ENCODE data around the gene WDR13. TPM values are rescaled to one million over a fixed set of nuclear protein-coding genes. Genes with fewer than 3 reads are reported as not detected.

Gene WDR13
- total and polyA plus RNA-seq, 4 donors = 25.4 to 73.7 (median 38.5) TPM

GRCh38 chrX:48559636-48560035, 37.7 kb upstream of the WDR13 start:
- H3K4me3 ChIP-seq (ENCODE audit: low read depth in 1 of 3, low read length in 3 of 3) = no peak overlapping the region
- no peak overlapping the region for H3K27ac ChIP-seq (ENCODE audit: low read depth in 1 of 2, low read length in 2 of 2)
- no peak for TF ChIP-seq JUND (IDR thresholded peaks at IDR 0.05)
- TF ChIP-seq HNF4A (conservative IDR thresholded peaks at IDR 0.05) = no peak
- TF ChIP-seq, protein P1, sequence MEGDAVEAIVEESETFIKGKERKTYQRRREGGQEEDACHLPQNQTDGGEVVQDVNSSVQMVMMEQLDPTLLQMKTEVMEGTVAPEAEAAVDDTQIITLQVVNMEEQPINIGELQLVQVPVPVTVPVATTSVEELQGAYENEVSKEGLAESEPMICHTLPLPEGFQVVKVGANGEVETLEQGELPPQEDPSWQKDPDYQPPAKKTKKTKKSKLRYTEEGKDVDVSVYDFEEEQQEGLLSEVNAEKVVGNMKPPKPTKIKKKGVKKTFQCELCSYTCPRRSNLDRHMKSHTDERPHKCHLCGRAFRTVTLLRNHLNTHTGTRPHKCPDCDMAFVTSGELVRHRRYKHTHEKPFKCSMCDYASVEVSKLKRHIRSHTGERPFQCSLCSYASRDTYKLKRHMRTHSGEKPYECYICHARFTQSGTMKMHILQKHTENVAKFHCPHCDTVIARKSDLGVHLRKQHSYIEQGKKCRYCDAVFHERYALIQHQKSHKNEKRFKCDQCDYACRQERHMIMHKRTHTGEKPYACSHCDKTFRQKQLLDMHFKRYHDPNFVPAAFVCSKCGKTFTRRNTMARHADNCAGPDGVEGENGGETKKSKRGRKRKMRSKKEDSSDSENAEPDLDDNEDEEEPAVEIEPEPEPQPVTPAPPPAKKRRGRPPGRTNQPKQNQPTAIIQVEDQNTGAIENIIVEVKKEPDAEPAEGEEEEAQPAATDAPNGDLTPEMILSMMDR (IDR thresholded peaks at IDR 0.05; ENCODE audit: low read depth, low read length, missing input control) = no peak
- TF ChIP-seq YY1 (IDR thresholded peaks at IDR 0.05) = no peak
- no peak for TF ChIP-seq SP1 (IDR thresholded peaks at IDR 0.05)
- TF ChIP-seq, protein P2, sequence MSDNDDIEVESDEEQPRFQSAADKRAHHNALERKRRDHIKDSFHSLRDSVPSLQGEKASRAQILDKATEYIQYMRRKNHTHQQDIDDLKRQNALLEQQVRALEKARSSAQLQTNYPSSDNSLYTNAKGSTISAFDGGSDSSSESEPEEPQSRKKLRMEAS (IDR thresholded peaks at IDR 0.05) = no peak
- TF ChIP-seq ATF3 (IDR thresholded peaks at IDR 0.05) = no peak
- no peak for TF ChIP-seq EGR1 (IDR thresholded peaks at IDR 0.05; ENCODE audit: low read depth in 2 of 2)
- TF ChIP-seq GABPA (IDR thresholded peaks at IDR 0.05 in 1 of 2, conservative IDR thresholded peaks at IDR 0.05 in 1 of 2) = no peak
- TF ChIP-seq RXRA (IDR thresholded peaks at IDR 0.05) = no peak
- TF ChIP-seq ZBTB33 (IDR thresholded peaks at IDR 0.05) = no peak
- TF ChIP-seq NR2F2 (IDR thresholded peaks at IDR 0.05) = no peak
- TF ChIP-seq REST (IDR thresholded peaks at IDR 0.05) = no peak
- TF ChIP-seq FOXA2 (IDR thresholded peaks at IDR 0.05) = no peak
- no peak for TF ChIP-seq RAD21 (IDR thresholded peaks at IDR 0.05)
- no peak for TF ChIP-seq HNF4G (IDR thresholded peaks at IDR 0.05)
- TF ChIP-seq FOXA1 (IDR thresholded peaks at IDR 0.05) = no peak
- TF ChIP-seq TAF1 (conservative IDR thresholded peaks at IDR 0.05) = no peak
- H3K36me3 ChIP-seq (ENCODE audit: control insufficient read depth in 4 of 4, insufficient read depth in 3 of 4, low read depth in 1 of 4, low read length in 3 of 4) = peaks cover 2 to 38% (median 9%) of the 10 kb centered on the region in 4 donors
- no peaks in the 10 kb centered on the region for H3K27me3 ChIP-seq (ENCODE audit: control insufficient read depth in 4 of 4, insufficient read depth in 4 of 4, low read length in 3 of 4)
- no peaks in the 10 kb centered on the region for H3K4me1 ChIP-seq (ENCODE audit: control insufficient read depth in 4 of 4, insufficient read depth in 4 of 4, low read length in 3 of 4)
- H3K9me3 ChIP-seq (ENCODE audit: control insufficient read depth in 4 of 4, low read length in 3 of 4) = no peaks in the 10 kb centered on the region
- WGBS = 97% methylated on average over 24 of the region's 24 CpGs
- no peak for DNase-seq (ENCODE audit: low spot score)
- no peak overlapping the region for H3K9ac ChIP-seq (ENCODE audit: low read depth in 1 of 2, low read length in 2 of 2)

Data from liver (tissue), 9 donors.